ENCODE measurements around the gene UNC13B. TPM values are rescaled to one million over a fixed set of nuclear protein-coding genes. Genes with fewer than 3 reads are reported as not detected.

The UNC13B gene
- total and polyA plus RNA-seq, 2 of the 8 experiments (the other 6 are each of a cell fraction or from before 2014, with no cell fraction given): 23.1 to 51.7 TPM

GRCh38 chr9:35227284-35227683 is 65.5 kb downstream of the UNC13B start:
- no peak overlapping the region for H2BK12ac ChIP-seq (ENCODE audit: low read depth, low read length)
- peaks cover 0 to 4% (median 0%) of the 10 kb centered on the region in 4 experiments; a peak in 1 of 7 replicates for H3K4me1 ChIP-seq (replicated peaks in 1 of 4; ENCODE audit: control insufficient read depth in 3 of 4, insufficient read depth in 4 of 4, low read length in 3 of 4)
- no peak overlapping the region for H3K4me3 ChIP-seq (ENCODE audit: extremely low read depth in 1 of 4, insufficient read depth in 2 of 4, low read depth in 3 of 4, low read length in 4 of 4)
- no peaks in the 10 kb centered on the region for H3K27me3 ChIP-seq (replicated peaks in 1 of 4; ENCODE audit: control insufficient read depth in 3 of 4, extremely low read depth in 1 of 4, insufficient read depth in 3 of 4, low read length in 3 of 4)
- no peak overlapping the region for H4K8ac ChIP-seq (ENCODE audit: extremely low read depth, insufficient read depth, low read length)
- no peak overlapping the region for H4K91ac ChIP-seq (replicated peaks; ENCODE audit: insufficient read length, low read length)
- H3K4me2 ChIP-seq (ENCODE audit: insufficient read depth in 1 of 2, low read depth in 2 of 2, low read length in 2 of 2): no peak overlapping the region
- no peak for FAIRE-seq
- CTCF ChIA-PET (ENCODE audit: partially characterized antibody): no interaction called here
- H4K20me1 ChIP-seq (replicated peaks in 1 of 2; ENCODE audit: control insufficient read depth in 1 of 2, insufficient read depth in 2 of 2, low read length in 2 of 2): peaks cover 0 to 1% of the 10 kb centered on the region in 2 experiments
- H3K9me3 ChIP-seq (ENCODE audit: insufficient read depth in 2 of 2, low read depth in 1 of 2, low read length in 1 of 2): peaks cover 0 to 5% of the 10 kb centered on the region in 2 experiments; a peak in 1 of 4 replicates
- no peak overlapping the region for H3K27ac ChIP-seq (ENCODE audit: low read depth, low read length)
- no peaks in the 10 kb centered on the region for H3K23me2 ChIP-seq (ENCODE audit: low read depth, low read length)
- H2BK15ac ChIP-seq (ENCODE audit: low read length): no peak overlapping the region
- H3K56ac ChIP-seq (replicated peaks; ENCODE audit: insufficient read length, low read depth, low read length): no peak overlapping the region
- H2AFZ ChIP-seq (ENCODE audit: low read length): no peak overlapping the region
- H2BK20ac ChIP-seq (ENCODE audit: low read length): no peak overlapping the region
- H3K23ac ChIP-seq (ENCODE audit: insufficient read length): no peak overlapping the region
- peaks cover 0 to 10% of the 10 kb centered on the region in 2 experiments; a peak in 1 of 4 replicates for H3K79me2 ChIP-seq (ENCODE audit: control insufficient read depth in 1 of 2, insufficient read depth in 2 of 2, low read length in 2 of 2)
- no peak overlapping the region for H3K18ac ChIP-seq (ENCODE audit: extremely low read depth, low read length)
- no peak overlapping the region for H3K9ac ChIP-seq (replicated peaks in 1 of 4; ENCODE audit: extremely low read depth in 1 of 4, low read depth in 3 of 4, low read length in 3 of 4)
- H3K4ac ChIP-seq (replicated peaks; ENCODE audit: insufficient read length, low read depth, low read length): no peak overlapping the region
- H2AK5ac ChIP-seq (ENCODE audit: low read depth, low read length): no peak overlapping the region
- POLR2A ChIA-PET (ENCODE audit: partially characterized antibody): interaction anchor here (1.3 to 1.4 kb wide), 2 partner anchors 65 to 124 kb away, joined by 3 to 4 read pairs; partner anchors contain the start of genes STOML2 and UNC13B
- H4K5ac ChIP-seq (ENCODE audit: insufficient read length, low read depth, low read length): no peak overlapping the region
- 88% methylated on average over 3 of the region's 3 CpGs; no CpG with 5 or more reads in 1 of the 2 experiments for WGBS, 2 experiments (ENCODE audit: extremely low coverage in 1 of 2, insufficient coverage in 1 of 2, insufficient read length in 1 of 2, insufficient replicate concordance in 2 of 2, low coverage in 1 of 2, low lambda C conversion rate in 2 of 2, missing lambda C conversion rate in 1 of 2)
- no peak overlapping the region for H2BK5ac ChIP-seq (ENCODE audit: low read depth, low read length)
- DNase-seq (ENCODE audit: low read depth in 1 of 2, low spot score in 2 of 2): no peak
- no peaks in the 10 kb centered on the region; the same call in none of the 2 replicates for H3K79me1 ChIP-seq (ENCODE audit: low read depth, low read length)
- no peak overlapping the region for H2BK120ac ChIP-seq (replicated peaks; ENCODE audit: low read depth, low read length)
- H3K36me3 ChIP-seq (ENCODE audit: control insufficient read depth in 2 of 4, insufficient read depth in 4 of 4, low read length in 3 of 4): no peaks in the 10 kb centered on the region
- no peak overlapping the region for H3K14ac ChIP-seq (ENCODE audit: insufficient read length)
- TF ChIP-seq TCF12 (IDR thresholded peaks at IDR 0.05; ENCODE audit: low read depth, low read length) (no peak), RAD21 (IDR thresholded peaks at IDR 0.05 in 1 of 2, conservative IDR thresholded peaks at IDR 0.05 in 1 of 2; ENCODE audit: low read depth in 2 of 2, low read length in 2 of 2) (no peak), RNF2 (IDR thresholded peaks at IDR 0.05; ENCODE audit: borderline replicate concordance, low read depth, low read length, missing control alignments, poor library complexity, severe bottlenecking) (no peak), GTF2F1 (IDR thresholded peaks at IDR 0.05; ENCODE audit: borderline replicate concordance, low read depth, low read length) (no peak), TAF1 (IDR thresholded peaks at IDR 0.05; ENCODE audit: low read depth, low read length) (no peak), SRF (IDR thresholded peaks at IDR 0.05; ENCODE audit: low read depth, low read length) (no peak), JUND (IDR thresholded peaks at IDR 0.05; ENCODE audit: low read length) (no peak), HDAC6 (IDR thresholded peaks at IDR 0.05; ENCODE audit: low read depth, low read length) (no peak), NANOG (IDR thresholded peaks at IDR 0.05; ENCODE audit: insufficient read depth, low read depth, low read length, poor library complexity, severe bottlenecking) (no peak)
- TF ChIP-seq, protein P1, sequence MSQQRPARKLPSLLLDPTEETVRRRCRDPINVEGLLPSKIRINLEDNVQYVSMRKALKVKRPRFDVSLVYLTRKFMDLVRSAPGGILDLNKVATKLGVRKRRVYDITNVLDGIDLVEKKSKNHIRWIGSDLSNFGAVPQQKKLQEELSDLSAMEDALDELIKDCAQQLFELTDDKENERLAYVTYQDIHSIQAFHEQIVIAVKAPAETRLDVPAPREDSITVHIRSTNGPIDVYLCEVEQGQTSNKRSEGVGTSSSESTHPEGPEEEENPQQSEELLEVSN (IDR thresholded peaks at IDR 0.05): no peak
